Stimulated activated CD4-positive, alpha-beta T cell treated with anti-CD3 and anti-CD28 coated beads, Interleukin-2, amount 100 ng/mL, for 24 hours (primary cell): ENCODE measurements around the gene RGS19.
A peak's percentile ranks its signal among the peaks of the same experiment; 100 is the strongest.

Source experiments
- DNase-seq, 2 donors: peaks; one replicate each; pipeline ENCODE4 v3.0.0-alpha.2; 2020

The RGS19 gene

DNA sequence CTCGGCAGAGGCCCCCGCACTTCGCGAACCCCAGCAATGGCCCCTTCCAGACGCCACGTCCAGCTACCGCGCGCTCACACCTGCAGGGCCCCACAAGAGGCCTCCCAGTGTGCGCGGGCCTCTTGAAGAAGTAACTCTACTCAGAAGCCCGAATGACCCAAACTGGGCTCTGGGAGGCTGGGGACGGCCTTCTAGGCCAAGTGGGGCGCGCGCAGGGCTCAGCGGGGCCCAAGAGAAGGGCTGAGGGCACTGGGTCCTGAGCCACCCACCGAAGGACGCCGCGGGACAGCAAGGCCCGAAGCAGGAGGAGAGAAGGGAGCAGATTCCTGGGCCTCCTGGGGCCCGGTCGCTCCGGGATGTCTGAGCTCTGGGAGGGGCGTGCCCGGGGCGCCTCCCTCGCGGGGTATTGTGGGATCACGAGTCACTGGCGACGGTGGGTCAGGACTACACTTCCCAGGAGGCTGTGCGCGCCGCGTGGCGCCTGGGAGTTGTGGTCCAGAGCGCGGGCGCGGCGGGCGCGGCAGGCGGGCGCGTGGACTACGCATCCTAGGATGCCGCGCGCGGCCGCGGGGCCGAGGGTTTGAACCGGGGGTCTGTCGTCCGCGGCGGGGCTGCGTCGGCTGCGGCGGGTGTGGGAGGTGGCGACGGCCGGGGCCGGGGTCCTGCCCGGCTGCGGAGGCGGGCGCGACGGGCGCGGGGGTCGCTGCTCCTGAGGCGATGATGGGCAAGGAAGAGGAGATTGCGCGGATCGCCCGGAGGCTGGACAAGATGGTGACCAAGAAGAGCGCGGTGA lies 16.5 kb downstream of the RGS19 start, which contains the start of gene TCEA2:
Gene TCEA2, plus strand, starts transcription at position 603 of the 793 bp plus-strand sequence. Its CDS starts 115 bp downstream, at position 718.
- peak; percentile 95 to 97 for DNase-seq

GRCh38 chr20:64062276-64062595 lies 17.1 kb downstream of the RGS19 start:
- no peak for DNase-seq

DNA sequence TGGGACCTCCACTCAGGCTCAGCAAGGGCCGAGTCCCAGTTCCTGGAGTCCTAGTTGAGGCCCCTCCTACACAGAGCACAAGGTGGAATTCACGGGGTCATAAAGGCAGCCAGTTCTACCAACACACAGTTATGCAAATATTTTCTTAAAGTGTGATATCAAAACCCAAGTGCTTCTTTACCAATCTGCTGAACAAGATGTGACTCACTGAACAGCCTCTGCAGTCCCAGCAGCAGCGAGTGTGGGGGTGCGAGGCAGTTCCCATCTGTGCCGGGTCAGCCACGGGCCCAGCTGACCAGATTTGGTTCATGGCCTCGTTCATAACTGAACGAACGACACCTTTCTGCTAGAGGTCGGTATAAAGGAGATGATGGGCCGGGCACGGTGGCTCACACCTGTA lies 20.8 kb downstream of the RGS19 start:
- DNase-seq, result no peak

DNA sequence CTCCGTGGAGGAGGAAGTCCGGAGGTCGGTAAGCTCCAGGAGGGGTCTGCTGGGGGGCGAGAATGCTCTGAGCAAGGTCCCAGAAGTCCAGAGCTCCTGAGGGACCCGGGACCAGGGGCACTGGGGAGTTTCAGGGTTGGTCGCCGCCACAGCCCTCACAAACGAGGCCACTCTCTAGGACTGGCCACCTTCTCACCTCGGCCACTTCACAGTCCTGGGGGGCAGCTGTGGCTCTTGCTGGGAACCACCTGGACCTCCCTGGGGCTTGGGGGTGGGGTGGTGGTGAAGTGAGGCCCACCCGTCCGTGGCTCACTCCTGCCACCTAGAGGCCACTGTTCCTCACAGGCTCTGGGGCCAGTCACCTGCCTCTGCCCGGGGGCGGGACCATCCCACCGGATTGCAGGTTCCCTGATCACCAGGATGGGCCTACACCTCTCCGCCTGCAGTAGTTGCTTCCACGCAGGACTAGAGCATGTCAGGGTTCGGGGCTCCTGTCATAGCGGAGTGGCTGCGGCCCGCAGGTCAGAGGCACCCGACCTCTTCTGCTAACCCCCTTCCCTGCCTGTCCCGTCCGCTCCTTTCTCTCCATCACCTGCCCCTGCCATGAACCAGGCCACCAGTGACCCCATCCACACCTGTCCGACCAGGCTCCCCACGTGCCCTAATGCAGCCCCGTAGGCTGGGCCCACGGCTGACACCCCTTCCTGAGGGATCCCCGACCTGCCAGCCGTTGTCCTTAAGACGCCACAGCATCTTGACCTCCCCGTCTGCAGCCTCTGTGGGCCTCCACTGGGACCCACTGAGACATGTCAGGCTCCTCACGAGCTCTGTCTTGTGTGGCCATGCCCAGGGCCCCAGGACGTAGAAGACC lies 21.5 kb downstream of the RGS19 start:
- DNase-seq, result peak; percentile 89 to 90

DNA sequence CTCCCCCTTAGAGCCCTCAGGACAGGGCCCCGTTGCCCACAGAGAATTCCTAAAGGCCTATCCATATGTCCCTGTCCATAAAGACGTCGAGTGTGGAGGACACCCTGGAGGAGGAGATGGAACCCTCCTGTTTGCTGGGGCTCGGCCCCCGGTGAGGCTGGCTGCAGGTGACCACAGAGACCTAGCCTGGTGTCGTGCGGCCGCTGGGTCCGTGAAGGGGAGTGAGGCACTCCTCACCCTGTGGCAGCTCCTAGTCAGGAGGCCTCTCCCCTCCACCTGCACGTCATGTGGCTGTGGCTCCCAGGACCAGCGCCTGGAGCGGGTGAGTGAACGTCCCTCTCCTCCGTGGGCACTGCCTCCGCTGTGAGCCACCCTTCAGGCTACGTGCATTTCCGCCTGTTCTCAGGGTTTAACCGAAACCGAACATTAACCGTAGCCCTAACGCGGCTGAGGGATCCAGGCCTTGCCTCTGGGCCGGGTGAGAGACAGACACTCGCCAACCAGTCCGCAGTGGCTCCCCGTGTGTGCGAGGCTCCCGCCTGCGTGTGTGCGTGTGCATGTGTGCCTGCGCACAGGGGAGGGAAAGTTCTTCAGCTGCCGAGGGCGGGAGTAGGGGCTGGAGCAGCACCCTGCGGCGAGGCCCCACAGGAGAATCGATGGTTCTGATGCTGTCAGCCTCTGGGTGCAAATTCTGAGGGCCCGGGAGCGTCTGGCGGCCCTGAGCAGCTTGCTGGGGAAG lies 22.3 kb downstream of the RGS19 start:
- DNase-seq, result no peak

DNA sequence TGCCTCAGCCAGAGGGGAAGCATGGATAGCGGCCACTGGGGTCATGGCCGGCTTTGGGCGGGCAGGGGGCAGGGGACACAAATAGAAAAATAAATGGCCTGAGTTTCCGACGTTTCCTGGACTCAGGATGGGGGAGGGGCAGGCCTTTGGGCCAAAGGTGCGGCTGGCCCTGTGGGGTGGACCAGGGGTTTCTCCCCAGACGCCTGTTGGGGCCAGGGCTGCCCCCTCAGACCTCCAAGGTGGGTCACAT lies 22.8 kb downstream of the RGS19 start:
- no peak for DNase-seq

GRCh38 chr20:64055893-64056638 lies 23.3 kb downstream of the RGS19 start:
- DNase-seq, result no peak

GRCh38 chr20:64055396-64055892 lies 23.9 kb downstream of the RGS19 start:
- no peak for DNase-seq

DNA sequence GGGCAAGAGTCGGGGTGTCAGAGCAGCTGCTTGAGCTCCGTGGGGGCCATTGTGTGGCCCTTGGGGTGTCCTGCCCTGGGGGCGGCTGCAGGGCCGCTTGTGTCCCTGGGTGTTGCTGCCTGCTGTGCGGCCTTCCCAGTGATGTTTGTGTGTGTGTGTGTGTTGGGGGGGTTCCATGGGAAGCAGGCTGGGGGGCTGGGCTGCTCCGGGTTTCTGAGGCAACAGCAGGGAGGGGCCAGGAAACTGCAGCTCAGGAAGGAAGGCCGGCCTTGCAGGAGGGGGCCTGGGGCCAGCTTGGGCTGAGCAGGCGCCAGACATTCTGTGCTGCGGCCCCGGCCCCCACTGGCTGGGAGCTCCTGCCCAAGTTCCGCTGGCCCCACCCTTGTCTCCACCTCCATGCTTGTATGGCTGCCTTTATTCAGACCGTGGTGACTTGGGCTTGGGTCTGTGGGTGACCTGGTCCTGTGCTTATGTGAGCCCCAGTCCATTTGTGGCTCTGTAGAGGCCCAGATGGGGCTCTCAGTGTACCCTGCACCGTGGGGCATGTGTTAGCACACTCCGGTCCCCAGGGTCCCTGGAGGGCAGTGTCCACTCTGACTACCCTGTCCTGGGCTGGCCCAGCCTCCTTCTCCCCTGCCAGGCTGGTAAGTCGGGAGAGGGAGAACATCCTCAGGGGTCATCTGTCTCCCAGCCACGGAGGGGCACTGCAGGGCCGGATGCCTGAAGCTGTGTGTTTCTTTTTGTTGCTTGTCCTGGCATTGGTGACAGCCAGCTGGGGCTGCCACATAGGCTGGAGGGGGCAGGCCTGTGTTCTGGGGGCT lies 25.3 kb downstream of the RGS19 start:
- DNase-seq, result no peak

GRCh38 chr20:64052987-64053840 lies 26.1 kb downstream of the RGS19 start:
- DNase-seq, result no peak

GRCh38 chr20:64052326-64052722 lies 27.0 kb downstream of the RGS19 start:
- DNase-seq, result no peak

- DNase-seq, result no peak
Measured at GRCh38 chr20:64051561-64052325, 27.6 kb downstream of the RGS19 start.

- no peak for DNase-seq
Measured at GRCh38 chr20:64051033-64051452, 28.3 kb downstream of the RGS19 start.

DNA sequence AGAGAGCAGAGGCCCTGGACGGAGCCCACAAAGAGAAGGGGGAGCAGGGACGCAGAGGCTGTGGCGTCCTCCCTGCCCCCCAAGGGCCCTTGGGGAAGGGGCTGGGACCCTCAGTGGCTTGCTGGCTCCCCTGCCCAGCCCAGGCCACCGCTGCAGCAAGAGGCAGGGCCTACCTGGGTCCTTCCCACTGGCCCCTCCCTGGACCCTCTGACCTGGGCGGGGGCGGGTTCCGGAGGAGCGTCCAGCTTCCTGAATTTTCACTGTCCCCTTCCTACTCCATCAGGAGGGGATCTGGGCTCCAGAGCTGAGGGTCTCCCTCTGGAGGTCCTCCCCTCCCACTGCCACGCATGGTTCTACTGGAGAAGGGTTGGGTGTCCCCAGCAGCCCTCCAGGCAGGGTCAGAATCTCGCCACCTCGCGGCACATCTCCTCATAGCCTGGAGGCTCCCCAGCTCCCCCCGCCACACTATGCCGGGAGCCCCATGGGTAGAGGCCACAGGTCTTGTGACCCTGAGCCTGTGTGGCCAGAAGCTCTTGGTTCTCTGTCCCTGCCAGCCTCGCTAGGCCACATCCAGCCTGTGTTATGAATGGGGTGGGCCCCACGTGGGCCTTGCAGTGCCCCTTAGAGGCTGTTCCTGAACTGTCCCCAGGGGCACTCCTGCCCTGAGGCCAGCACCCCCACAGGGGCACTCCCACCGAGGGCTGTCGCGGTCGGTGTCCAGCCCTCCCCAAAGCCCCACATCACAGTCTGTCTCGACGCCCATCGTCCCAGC lies 28.9 kb downstream of the RGS19 start:
- no peak for DNase-seq

- no peak for DNase-seq
Measured at GRCh38 chr20:64049878-64050260, 29.4 kb downstream of the RGS19 start.

GRCh38 chr20:64049060-64049877 lies 30.0 kb downstream of the RGS19 start, which contains the start of gene SOX18:
SOX18 (minus strand) TSS chr20:64049639; CDS start chr20:64049516, 123 bp downstream.
- DNase-seq, result peak in 1 of 2 donors; percentile 60

GRCh38 chr20:64048402-64049044 lies 30.8 kb downstream of the RGS19 start:
- no peak for DNase-seq

- DNase-seq, result no peak
Measured at GRCh38 chr20:64047968-64048401, 31.3 kb downstream of the RGS19 start.
